ENCODE data around the gene GTF3C1. TPM values are rescaled to one million over a fixed set of nuclear protein-coding genes. Genes with fewer than 3 reads are reported as not detected.

Gene GTF3C1
- total and polyA plus RNA-seq, 2 of the 13 experiments (the other 11 are each of a cell fraction or from before 2014, with no cell fraction given) = 29.2 to 72.7 TPM

DNA sequence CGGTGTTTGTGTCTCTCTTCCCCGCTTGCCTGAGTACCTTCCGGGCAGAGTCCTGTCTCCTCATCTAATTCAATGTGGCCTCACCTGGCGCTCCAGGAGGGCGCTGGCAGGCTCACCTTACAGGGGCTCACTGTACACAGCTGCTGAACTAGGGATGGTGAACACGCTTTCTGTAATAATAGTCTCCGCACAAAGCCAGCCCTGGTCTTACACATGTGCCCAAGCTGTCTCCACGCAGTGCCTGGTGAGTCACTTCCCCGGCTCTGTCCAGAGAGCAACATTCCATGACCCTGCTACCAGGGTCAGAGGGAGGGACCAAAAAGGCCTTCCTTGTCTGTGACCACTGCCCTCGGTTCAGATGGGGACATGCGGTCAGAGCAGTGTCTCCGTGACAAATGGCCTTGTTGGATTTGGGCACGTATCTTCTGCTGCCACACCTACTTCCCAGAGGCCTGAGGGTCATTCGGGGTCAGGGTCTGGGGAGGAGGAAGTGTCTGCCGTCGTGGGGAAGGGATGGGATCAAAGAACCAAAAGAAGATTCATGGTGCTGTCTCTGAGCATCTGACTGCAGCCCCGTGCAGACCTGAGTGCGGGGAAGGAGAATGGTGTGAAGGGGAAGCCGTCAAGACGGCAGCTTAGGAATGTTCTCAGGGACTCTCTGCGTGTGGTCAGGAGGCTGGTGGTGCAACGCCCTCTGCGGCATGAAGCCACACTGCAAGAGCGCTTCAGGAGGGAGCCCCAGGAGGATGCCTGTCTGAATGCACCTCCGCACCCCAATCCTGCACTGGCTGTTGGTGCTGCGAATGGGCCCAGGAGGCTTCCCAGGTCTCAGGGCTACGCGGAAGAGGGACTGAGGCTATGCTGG is 78.9 kb downstream of the GTF3C1 start (continued):
- TF ChIP-seq KDM3A (CRISPR knock-in tag; IDR thresholded peaks at IDR 0.05; ENCODE audit: low read depth) (0 out of 2 replicates have a peak, but pooled peaks have one; percentile 27), SMAD1 (CRISPR knock-in tag; IDR thresholded peaks at IDR 0.05; ENCODE audit: borderline replicate concordance, low read depth) (0 out of 2 replicates have a peak, but pooled peaks have one; percentile 42), KDM4B (CRISPR knock-in tag; IDR thresholded peaks at IDR 0.05) (no peak), POLR2AphosphoS5 (IDR thresholded peaks at IDR 0.05; ENCODE audit: low read depth, low read length) (0 out of 2 replicates have a peak, but pooled peaks have one; percentile 13), ZSCAN30 (CRISPR knock-in tag; IDR thresholded peaks at IDR 0.05) (no peak), SETDB1 (CRISPR knock-in tag; IDR thresholded peaks at IDR 0.05; ENCODE audit: borderline replicate concordance) (no peak), IKZF4 (CRISPR knock-in tag; IDR thresholded peaks at IDR 0.05; ENCODE audit: borderline replicate concordance, low read depth, not compliant biosample characterization) (no peak), CCAR2 (optimal IDR thresholded peaks at IDR 0.05; ENCODE audit: low read depth, low read length) (no peak), HDAC6 (IDR thresholded peaks at IDR 0.05; ENCODE audit: low read depth, low read length) (no peak), MTF2 (CRISPR knock-in tag; IDR thresholded peaks at IDR 0.05; ENCODE audit: borderline replicate concordance) (no peak), FOXJ3 (CRISPR knock-in tag; IDR thresholded peaks at IDR 0.05; ENCODE audit: borderline replicate concordance) (no peak), STAG1 (CRISPR knock-in tag; IDR thresholded peaks at IDR 0.05) (no peak), ZNF446 (CRISPR knock-in tag; IDR thresholded peaks at IDR 0.05) (no peak), HNRNPK (IDR thresholded peaks at IDR 0.05; ENCODE audit: low read depth, low read length, poor library complexity, severe bottlenecking) (no peak), BCL6 (CRISPR knock-in tag; IDR thresholded peaks at IDR 0.05) (peak; percentile 66; the same call in 1 of the 2 replicates), ZNF670 (CRISPR knock-in tag; IDR thresholded peaks at IDR 0.05; ENCODE audit: borderline replicate concordance) (no peak), GZF1 (CRISPR knock-in tag; IDR thresholded peaks at IDR 0.05) (no peak)
- TF ChIP-seq, protein P1, sequence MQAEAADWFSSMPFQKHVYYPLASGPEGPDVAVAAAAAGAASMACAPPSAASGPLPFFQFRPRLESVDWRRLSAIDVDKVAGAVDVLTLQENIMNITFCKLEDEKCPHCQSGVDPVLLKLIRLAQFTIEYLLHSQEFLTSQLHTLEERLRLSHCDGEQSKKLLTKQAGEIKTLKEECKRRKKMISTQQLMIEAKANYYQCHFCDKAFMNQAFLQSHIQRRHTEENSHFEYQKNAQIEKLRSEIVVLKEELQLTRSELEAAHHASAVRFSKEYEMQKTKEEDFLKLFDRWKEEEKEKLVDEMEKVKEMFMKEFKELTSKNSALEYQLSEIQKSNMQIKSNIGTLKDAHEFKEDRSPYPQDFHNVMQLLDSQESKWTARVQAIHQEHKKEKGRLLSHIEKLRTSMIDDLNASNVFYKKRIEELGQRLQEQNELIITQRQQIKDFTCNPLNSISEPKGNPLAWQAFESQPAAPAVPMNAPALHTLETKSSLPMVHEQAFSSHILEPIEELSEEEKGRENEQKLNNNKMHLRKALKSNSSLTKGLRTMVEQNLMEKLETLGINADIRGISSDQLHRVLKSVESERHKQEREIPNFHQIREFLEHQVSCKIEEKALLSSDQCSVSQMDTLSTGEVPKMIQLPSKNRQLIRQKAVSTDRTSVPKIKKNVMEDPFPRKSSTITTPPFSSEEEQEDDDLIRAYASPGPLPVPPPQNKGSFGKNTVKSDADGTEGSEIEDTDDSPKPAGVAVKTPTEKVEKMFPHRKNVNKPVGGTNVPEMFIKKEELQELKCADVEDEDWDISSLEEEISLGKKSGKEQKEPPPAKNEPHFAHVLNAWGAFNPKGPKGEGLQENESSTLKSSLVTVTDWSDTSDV (CRISPR knock-in tag; IDR thresholded peaks at IDR 0.05) = no peak
- TF ChIP-seq, protein P2, sequence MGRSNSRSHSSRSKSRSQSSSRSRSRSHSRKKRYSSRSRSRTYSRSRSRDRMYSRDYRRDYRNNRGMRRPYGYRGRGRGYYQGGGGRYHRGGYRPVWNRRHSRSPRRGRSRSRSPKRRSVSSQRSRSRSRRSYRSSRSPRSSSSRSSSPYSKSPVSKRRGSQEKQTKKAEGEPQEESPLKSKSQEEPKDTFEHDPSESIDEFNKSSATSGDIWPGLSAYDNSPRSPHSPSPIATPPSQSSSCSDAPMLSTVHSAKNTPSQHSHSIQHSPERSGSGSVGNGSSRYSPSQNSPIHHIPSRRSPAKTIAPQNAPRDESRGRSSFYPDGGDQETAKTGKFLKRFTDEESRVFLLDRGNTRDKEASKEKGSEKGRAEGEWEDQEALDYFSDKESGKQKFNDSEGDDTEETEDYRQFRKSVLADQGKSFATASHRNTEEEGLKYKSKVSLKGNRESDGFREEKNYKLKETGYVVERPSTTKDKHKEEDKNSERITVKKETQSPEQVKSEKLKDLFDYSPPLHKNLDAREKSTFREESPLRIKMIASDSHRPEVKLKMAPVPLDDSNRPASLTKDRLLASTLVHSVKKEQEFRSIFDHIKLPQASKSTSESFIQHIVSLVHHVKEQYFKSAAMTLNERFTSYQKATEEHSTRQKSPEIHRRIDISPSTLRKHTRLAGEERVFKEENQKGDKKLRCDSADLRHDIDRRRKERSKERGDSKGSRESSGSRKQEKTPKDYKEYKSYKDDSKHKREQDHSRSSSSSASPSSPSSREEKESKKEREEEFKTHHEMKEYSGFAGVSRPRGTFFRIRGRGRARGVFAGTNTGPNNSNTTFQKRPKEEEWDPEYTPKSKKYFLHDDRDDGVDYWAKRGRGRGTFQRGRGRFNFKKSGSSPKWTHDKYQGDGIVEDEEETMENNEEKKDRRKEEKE (IDR thresholded peaks at IDR 0.05) = no peak
- TF ChIP-seq, protein P3, sequence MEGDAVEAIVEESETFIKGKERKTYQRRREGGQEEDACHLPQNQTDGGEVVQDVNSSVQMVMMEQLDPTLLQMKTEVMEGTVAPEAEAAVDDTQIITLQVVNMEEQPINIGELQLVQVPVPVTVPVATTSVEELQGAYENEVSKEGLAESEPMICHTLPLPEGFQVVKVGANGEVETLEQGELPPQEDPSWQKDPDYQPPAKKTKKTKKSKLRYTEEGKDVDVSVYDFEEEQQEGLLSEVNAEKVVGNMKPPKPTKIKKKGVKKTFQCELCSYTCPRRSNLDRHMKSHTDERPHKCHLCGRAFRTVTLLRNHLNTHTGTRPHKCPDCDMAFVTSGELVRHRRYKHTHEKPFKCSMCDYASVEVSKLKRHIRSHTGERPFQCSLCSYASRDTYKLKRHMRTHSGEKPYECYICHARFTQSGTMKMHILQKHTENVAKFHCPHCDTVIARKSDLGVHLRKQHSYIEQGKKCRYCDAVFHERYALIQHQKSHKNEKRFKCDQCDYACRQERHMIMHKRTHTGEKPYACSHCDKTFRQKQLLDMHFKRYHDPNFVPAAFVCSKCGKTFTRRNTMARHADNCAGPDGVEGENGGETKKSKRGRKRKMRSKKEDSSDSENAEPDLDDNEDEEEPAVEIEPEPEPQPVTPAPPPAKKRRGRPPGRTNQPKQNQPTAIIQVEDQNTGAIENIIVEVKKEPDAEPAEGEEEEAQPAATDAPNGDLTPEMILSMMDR (CRISPR knock-in tag; IDR thresholded peaks at IDR 0.05) = no peak
- TF ChIP-seq, protein P4, sequence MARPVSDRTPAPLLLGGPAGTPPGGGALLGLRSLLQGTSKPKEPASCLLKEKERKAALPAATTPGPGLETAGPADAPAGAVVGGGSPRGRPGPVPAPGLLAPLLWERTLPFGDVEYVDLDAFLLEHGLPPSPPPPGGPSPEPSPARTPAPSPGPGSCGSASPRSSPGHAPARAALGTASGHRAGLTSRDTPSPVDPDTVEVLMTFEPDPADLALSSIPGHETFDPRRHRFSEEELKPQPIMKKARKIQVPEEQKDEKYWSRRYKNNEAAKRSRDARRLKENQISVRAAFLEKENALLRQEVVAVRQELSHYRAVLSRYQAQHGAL (CRISPR knock-in tag; IDR thresholded peaks at IDR 0.05; ENCODE audit: not compliant biosample characterization) = no peak

All from HepG2 (cell line).